Lower leg skin (tissue), 4 donors: ENCODE results near the gene CREB1. TPM values are rescaled to one million over a fixed set of nuclear protein-coding genes. Genes with fewer than 3 reads are reported as not detected.

Source experiments
- DNase-seq, 2 donors: peaks; one replicate each; pipeline ENCODE4 v3.0.0-alpha.2; 2019; ENCODE audit warnings: low spot score in 2 of 2
- H3K4me3 ChIP-seq: fragments of 200-600 bp; sonication (generic); 2 replicates; pipeline ENCODE4 v1.5.1; 2017; ENCODE audit warnings: mild to moderate bottlenecking, low read depth; ENCODE audit not compliant: poor library complexity, severe bottlenecking
- CTCF ChIP-seq, 3 donors: fragments of 450-650 bp; IDR thresholded peaks; one replicate each; pipeline ENCODE4 v1.5.1; 2016; ENCODE audit warnings: antibody characterized with exemption in 3 of 3, mild to moderate bottlenecking in 3 of 3, moderate library complexity in 2 of 3
- POLR2A ChIP-seq, 2 donors: fragments of 450-650 bp; IDR thresholded peaks; one replicate each; pipeline ENCODE4 v1.6.1; 2016 to 2017; ENCODE audit warnings: antibody characterized with exemption in 2 of 2, mild to moderate bottlenecking in 1 of 2, moderate library complexity in 1 of 2
- WGBS, 2 donors: methylation state at CpG; one replicate each; pipeline ENCODE4 v1.1.5; 2018; 5-methylcytosine and 5-hydroxymethylcytosine counted together
- intact Hi-C: fragments of 100-400 bp; cut with DNase I; formaldehyde crosslinking; loops from one replicate; pipeline ENCODE4 v1.15.0; 2023; ENCODE audit warnings: low total_unique reads
- total RNA-seq, 4 donors: library from RNA; depleted of rRNA; stranded (reverse); fragments of >200 nt; gene quantifications; one replicate each; pipeline ENCODE4 v1.1.0, GENCODE V29; 2016

The CREB1 gene
- total RNA-seq, 4 donors from 2014 or later, result 31.9 to 73.0 (median 46.9) TPM

- intact Hi-C loops, result no loop called here
- DNase-seq, result no peak
- no peak overlapping the region for H3K4me3 ChIP-seq
- TF ChIP-seq POLR2A (IDR thresholded peaks at IDR 0.05) (no peak), CTCF (IDR thresholded peaks at IDR 0.05) (no peak)
- 94 to 99% methylated on average over 7 of the region's 7 CpGs for WGBS, 2 donors
These were observed 76.6 kb downstream of the CREB1 start for GRCh38 chr2:207606399-207606798.

- no peak for DNase-seq
- 96 to 97% methylated on average over 5 of the region's 5 CpGs for WGBS, 2 donors
- TF ChIP-seq CTCF (IDR thresholded peaks at IDR 0.05), result no peak
- no peak for TF ChIP-seq POLR2A (IDR thresholded peaks at IDR 0.05)
- intact Hi-C loops, result no loop called here
- H3K4me3 ChIP-seq, result no peak overlapping the region
These were observed 77.1 kb downstream of the CREB1 start for GRCh38 chr2:207606829-207607228.

GRCh38 chr2:207612714-207613113, 83.0 kb downstream of the CREB1 start:
- intact Hi-C loops, result no loop called here
- DNase-seq, result no peak
- no peak overlapping the region for H3K4me3 ChIP-seq
- TF ChIP-seq CTCF (IDR thresholded peaks at IDR 0.05) (no peak), POLR2A (IDR thresholded peaks at IDR 0.05) (no peak)
- WGBS, 2 donors, result 76 to 83% methylated on average over 4 of the region's 4 CpGs

GRCh38 chr2:207614824-207615223, 85.1 kb downstream of the CREB1 start:
- no peak for DNase-seq
- H3K4me3 ChIP-seq, result no peak overlapping the region
- TF ChIP-seq POLR2A (IDR thresholded peaks at IDR 0.05) (no peak), CTCF (IDR thresholded peaks at IDR 0.05) (no peak)
- 91 to 94% methylated on average over 2 of the region's 2 CpGs for WGBS, 2 donors
- intact Hi-C loops, result no loop called here

- intact Hi-C loops, result no loop called here
These were observed 86.4 kb downstream of the CREB1 start for GRCh38 chr2:207616185-207616584.

More at GRCh38 chr2:207616185-207616584, 86.4 kb downstream of the CREB1 start:
- TF ChIP-seq POLR2A (IDR thresholded peaks at IDR 0.05) (no peak), CTCF (IDR thresholded peaks at IDR 0.05) (no peak)
- 92 to 96% methylated on average over 4 of the region's 4 CpGs for WGBS, 2 donors
- no peak for DNase-seq
- H3K4me3 ChIP-seq, result no peak overlapping the region
